ENCODE data around the gene CNIH1. TPM values are rescaled to one million over a fixed set of nuclear protein-coding genes. Genes with fewer than 3 reads are reported as not detected.
A peak's percentile ranks its signal among the peaks of the same experiment; 100 is the strongest.

The CNIH1 gene
- polyA plus RNA-seq (ENCODE audit: insufficient read length in 4 of 4), result 100 to 1,000 TPM; 110 to 171 (median 137) TPM

DNA sequence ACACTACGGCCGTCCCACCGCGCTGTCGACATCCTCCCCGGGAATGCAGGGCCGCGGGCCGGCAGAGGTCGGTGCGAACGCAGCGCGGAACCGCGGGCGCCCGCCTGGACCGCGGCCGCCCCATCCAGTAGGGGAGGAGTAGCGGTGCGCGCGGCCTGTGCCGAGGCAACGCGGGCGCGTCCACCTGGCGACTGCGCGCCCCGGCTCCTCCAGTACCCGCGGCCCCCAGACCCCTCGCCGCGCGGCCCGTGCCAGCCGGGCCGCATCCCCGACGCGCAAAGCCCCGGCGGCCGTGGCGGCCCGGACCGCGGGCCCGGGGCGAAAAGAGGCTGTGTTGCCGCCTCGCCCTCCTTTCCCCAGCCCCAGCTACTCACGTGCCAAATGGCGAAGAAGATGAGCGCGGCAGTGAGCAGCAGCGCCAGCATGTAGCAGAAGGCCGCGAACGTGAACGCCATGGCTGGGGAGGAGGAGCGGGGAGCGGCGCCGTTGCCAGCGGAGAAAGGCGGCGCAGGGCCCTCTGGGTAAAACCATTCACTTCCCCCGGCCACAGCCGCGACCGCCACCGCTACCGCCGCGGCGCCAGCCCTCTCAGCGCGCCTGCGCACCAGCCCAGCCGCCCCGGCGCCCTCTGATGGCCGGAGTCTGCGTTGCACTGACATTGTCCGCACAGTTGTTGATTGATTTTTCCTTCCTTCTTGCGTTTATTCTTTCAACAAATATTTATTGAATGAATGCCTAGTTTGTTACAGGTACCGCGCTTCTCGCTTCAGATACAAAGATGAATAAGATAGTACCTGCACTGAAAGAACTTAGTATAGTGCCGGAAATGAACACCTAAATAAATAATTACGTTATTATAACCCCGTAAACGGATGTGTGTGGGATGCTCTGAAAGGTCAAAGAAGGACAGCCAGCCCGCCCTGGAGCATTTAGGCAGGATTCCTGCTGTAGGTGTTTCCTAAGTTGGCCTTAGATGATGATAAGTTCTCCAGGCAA lies at the start of gene CNIH1:
TSS of gene CNIH1 (minus strand) at position 502 of the 996 bp plus-strand sequence. CDS start at position 455, 47 bp downstream.
- DNase-seq (ENCODE audit: low read depth in 4 of 4, low spot score in 3 of 4), result peak; percentile 81 to 86 (median 82)

DNA sequence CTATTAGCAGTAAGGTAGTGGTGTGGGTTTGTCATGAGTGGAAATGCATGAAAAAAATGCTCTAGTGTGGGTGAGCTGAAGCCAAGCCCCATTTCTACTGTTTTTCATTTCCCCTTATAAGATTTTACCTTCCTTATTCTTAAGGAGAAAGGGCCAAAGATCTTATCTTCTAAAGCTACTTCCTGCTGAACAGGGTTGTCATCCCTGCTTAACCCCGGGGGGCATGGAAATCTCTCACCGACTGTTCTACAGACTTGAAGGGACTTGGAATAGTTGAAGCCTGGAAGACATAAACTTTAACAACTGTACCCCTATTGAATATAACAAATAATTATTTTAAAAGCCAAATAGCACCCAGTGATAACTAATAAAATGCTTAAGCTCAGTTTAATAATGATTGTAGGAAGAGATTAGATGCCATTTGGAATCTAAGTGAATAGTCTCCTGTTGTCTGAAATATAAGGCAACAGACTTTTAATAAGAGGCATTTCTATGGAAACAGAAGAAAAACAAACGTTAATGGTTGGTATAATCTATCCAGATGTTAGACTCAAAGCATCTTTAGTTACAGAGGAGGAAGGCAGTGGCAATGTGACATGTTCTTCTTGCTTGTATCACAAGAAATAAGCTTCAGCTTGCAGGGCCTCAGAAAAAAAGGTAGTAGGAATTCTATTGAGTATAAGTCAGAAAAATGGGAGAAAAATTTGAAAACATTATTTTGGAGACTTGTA lies 49.4 kb upstream of the CNIH1 start:
- DNase-seq (ENCODE audit: low read depth in 4 of 4, low spot score in 3 of 4), result no peak

DNA sequence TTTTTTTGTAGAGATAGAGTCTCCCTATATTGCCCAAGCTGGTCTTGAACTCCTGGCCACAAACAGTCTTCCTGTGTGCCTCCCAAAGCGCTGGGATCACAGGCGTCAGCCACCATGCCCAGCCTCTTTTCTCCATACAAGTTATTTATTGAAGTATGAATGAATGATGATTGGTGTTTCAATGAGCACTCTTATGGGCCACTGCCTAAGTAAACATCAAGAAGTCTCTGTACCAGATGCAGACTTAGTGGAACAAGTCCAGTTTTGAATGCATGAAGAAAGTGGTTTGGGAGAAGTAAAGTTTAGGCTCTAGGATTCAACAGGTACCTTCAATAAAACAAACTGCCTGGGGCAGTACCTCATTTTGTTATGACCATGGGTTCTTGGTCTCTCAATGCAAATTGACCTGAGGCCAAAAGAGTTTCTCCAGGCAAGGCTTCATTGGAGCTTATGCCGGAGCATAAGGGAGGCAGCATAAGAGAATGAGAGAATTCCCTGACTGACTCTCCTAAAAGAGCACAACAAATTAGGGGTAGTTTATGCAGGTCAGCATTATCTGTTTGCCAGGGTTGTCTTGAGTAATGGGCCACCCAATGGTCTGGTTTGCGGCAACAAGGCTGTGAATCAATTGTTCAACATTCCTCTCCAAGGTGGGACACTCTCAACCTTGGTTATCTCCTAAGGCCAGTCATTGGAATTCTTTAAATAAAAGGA lies 48.7 kb upstream of the CNIH1 start:
- no peak for DNase-seq (ENCODE audit: low read depth in 4 of 4, low spot score in 3 of 4)

DNA sequence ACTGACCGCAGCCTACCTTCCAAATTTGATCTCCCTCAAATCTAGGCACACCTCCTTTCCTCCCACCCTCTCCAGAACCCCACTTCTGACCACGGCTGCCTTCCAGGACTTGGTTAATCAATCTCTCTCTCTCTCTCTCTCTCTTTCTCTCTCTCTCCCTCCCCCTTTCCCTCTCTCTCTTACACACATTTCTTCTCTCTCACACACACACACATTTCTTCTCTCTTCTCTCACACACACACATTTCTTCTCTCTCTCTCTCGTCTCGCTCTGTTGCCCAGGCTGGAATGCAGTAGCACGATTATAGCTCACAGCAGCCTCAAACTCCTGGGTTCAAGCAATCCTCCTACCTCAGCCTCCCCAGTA lies 48.1 kb upstream of the CNIH1 start:
- DNase-seq (ENCODE audit: low read depth in 4 of 4, low spot score in 3 of 4), result no peak

DNA sequence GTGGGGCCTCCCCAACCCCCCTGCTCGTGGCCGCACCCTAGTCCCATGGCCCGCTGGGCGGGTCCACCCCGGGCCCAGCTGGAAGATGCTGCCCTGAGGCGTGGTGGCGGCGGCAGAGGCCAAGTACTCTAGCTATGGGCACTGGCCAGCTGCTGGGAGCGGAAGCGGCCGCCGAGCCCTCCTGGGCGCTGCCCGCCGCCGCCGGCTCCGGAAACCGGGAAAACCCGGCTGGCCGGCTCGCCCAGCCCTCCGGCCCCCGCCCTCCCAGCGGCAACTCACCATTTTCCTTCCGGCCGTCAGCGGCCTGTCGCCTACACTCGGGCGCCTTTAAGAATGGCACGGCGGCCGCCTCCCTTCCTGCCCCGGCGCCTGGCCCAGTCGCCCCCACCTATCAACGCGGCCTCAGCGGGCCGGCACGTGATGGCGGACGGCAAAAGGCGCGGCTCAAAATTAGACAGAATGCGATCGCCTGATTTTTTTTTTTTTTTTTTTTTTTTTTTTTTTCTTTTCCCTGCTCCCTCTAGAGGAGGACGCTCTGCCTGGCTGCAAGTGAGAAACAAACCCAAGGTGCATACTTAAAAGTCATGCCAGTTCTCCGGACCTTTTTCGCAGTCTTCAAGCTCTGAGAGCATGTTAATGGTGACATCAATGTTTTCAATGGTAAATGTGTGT lies 47.6 kb upstream of the CNIH1 start, which contains the start of gene GMFB:
TSS of gene GMFB (minus strand) at position 335 of the 672 bp plus-strand sequence. CDS start at position 282, 53 bp downstream.
- peak; percentile 76 to 87 (median 82) for DNase-seq (ENCODE audit: low read depth in 4 of 4, low spot score in 3 of 4)

DNA sequence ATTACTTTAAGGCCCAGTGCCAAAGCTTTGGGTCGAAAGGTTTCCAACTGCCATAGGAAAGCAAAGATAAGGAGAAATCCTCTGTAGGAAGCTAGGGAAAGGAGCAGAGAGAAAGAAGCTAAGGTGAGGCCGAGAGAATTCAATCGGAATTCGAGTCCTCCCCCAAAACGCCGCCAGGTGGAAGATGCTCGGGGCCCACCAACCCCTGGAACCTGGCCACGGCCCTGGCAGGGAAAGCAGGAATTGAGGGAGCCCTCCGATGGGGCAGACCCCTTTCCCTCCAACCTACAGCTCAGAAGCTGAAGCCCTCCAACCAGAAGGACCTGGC lies 47.1 kb upstream of the CNIH1 start:
- DNase-seq (ENCODE audit: low read depth in 4 of 4, low spot score in 3 of 4), result no peak

DNA sequence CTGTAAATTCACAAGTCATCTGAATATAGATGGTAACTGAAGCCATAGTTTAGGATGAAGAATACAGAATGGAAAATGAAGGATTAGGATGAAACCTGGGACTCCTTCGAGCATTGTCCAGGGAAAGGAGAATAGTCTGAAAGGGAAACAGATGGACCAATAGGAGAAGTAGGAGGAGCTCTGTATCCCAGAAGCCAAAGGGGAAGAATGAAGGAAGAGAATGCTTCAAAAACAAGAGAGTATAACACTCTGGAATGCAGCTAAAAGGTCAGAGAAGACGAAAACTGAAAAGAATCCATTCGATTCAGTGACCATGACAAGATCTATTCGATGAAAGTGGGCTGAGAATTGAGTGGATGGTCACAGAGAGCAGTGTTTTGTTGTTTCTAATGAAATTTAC lies 46.6 kb upstream of the CNIH1 start:
- no peak for DNase-seq (ENCODE audit: low read depth in 4 of 4, low spot score in 3 of 4)

DNA sequence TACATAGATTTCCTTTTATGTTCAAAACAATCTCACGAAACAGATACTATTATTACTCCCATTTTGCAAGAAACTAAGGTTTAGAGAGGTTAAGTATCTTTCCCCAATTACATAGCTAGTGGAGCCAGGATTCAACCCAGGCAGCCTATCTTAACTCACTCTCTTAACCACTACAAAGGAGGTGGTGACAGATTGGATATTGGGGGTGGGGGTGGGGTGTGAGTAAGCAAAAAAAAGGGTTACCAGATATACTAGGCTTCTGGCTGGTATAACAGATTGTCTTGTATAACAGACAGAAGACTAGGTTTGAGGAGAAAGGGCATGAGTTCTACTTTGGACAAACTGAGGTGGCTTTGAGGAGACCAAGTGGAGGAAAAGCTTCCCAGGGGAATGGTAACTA lies 45.5 kb upstream of the CNIH1 start:
- DNase-seq (ENCODE audit: low read depth in 4 of 4, low spot score in 3 of 4), result no peak

DNA sequence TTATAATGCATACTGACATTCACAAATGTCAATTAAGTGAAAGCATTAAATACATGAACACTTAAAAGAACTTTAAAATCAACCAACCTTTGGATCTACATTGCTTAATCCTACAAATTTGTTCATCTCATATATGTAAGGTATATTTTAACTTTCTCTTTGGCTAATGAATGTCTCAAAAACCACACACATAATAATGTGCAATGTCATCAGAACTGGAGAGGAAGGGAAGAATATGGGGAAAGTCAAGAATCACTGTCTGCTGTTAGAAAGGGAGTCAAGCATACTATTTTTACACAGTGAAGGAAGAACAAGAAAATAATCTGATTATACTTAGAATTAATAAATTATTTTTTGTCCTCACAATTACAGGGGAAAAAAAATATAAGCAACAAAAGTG lies 42.7 kb upstream of the CNIH1 start:
- no peak for DNase-seq (ENCODE audit: low read depth in 4 of 4, low spot score in 3 of 4)

DNA sequence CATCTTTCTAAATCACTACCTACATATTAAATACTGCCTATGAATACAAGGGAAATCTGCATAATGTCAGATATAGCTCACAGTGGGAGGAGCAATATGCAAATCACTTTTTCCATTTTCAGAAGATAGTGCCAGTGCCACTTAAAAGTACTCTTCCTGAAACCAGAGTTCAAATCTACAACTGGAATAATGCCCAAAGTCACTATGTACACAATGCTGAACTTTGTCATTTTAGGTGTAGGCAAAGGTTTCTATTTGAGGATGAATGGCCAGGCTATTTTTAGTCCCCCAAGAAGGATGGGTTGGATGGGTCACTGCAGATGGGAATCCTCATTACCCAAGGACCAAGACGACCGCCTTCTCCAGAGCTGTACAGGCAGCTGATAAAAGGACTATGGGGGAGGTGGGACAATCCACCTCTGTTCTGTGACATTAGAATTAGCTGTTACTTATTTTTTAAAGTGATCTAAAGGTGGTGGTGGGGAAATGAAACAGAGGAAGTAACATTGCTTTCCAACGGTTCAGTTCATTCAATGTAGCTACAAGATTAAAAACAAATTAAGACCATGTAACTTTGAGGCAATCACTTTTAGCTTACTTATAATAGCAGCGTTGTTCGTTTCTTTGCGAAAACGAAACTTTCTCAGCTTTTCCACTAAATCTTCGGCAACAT lies 42.0 kb upstream of the CNIH1 start:
- no peak for DNase-seq (ENCODE audit: low read depth in 4 of 4, low spot score in 3 of 4)

DNA sequence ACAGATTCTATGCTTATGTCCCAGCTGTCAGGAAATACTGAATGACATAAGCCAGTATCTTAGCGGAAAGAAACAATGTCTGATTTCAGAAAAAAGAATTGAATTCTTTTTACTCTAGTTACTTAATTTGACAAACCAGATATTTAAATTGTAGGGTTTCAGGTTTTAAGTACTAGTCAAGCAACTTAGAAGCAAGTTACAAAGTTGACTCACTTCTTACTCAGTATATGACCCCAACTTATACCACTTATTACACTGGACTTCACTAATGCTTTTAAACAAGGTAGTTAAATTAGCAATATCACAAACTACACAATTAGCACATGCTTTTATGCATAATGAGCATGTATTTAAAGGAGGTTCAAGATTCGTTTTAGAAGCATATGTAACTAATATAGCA lies 40.5 kb upstream of the CNIH1 start:
- no peak for DNase-seq (ENCODE audit: low read depth in 4 of 4, low spot score in 3 of 4)

DNA sequence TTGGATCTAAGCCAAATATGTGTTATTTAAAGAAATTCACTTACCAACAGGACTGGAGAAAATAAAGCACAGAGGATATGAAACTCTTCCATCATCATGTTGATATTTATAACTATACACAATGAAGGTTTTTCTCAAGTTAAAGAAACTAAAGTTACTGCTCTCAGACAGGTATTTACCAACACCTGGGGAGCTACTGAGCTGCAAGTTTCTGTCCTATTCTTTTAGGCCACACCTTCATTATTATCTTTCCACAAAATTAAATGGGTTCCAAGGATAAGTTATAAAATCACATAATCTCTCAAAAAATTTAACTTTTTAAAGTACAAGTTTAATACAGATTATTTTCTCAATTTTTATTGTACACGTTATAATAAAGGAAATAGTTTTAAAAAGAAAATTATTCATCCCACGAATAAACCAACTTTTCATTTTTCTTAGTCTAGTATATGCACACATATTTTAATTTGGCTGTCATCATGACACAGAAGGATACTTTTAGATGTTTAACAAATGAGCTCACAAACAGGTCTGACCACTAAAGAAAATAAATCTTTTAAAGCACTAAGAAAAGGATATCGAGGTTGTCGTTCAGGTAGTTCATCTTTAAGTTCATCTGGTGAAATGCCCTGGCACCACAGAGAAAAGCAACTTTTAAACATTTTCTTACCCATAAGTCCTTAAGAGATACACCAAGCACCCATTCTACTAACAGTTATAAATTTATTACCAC lies 39.8 kb upstream of the CNIH1 start:
- DNase-seq (ENCODE audit: low read depth in 4 of 4, low spot score in 3 of 4), result no peak

DNA sequence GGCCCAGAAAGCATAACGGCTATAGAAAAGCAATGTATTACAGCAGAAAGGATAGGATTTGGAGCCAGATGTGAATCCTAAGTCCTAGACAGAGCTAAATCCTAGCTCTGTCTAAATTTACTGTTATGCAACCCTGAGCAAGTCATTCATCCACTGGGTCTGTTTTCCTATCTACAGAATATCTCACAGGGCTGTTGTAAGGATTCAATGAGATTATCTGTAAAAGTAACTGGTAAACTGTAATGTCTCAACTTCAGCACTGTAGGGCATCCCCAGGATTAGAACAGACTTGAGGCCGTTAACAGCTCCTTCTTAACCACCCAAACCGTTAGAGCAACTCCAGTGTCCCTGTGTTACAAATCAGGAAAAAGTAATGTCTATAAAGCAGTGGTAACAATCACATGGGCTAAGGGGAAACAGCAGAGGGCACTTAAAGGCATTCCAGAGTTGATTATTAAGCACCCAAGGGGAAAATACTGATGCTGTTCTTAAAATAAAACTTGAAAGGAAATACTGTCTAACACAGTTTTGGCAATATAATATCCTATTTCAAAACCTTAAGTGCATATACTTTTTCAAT lies 37.6 kb upstream of the CNIH1 start:
- DNase-seq (ENCODE audit: low read depth in 4 of 4, low spot score in 3 of 4), result no peak

DNA sequence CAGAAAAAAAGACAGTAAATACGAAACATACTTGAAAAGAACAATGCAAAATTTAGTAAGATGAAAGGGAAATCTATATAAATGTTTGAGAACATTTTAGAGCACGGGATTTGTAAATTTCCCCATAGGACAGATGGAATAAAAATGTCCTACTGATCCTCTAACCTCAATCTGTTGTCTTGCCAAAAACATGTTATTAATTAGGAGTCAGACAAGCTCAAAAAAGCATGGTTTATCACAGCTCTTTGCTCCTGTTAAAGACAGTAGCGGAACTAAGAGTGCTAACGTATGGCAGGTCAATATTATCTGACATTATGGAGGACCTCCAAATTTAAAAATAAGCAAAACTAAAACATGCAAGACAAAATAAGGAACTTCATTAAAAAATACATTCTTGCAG lies 34.7 kb upstream of the CNIH1 start:
- DNase-seq (ENCODE audit: low read depth in 4 of 4, low spot score in 3 of 4), result no peak

DNA sequence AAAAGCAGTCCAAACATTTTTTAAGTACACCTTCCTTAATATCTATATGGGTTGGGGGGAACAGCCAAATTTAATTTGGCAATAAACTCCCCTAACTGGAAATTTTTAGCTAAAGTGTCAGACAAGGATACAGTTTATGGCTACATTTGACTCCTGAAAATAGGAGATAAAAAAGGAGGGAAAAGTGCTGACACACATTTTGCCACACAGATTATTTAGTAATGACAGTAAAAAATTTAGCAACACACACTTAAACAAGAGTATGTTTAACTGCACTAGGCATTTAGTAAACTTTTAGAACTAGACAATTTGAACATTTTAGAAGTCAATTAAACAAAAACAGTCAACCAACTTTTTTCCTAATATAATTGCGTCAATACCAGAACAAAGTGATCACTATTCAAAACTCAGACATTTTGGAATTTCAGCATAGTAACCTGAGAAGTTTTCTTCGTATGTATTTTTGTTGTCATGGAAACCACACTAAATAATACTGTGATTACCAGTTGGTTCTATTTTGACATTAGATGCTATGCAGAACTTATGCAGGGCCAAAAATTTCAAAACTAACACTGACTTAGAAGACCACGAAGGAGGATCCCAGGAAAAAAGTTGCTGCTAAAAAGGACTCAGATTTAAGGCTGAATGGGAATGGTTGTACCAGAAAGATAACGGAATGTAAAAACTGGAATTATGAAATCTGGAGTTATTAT lies 34.2 kb upstream of the CNIH1 start:
- DNase-seq (ENCODE audit: low read depth in 4 of 4, low spot score in 3 of 4), result no peak

DNA sequence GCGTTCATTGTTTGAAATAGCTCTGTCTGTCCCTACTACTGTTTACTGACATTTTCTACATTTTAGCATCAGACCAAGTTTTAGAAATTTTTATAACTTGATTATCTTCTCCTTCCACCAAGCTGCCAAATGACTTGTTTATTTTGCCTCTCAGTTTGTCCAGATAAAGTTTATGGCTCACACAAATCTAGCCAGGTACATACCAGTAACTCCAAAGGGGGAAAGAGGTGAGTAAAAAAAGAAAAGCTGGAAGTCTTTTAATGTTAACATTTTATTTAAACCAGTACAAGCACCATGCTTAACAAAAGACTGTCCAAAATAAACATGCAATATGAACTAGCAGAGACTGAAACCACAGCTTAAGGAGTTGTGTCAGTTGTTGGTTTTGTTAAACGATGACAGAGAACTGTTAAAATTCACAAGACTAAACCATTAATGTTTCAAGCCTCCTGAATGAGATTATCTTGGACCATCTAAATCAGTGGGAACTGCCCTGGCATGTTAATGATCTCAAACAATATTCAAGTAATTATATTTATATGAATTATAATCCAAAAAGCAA lies 33.1 kb upstream of the CNIH1 start:
- DNase-seq (ENCODE audit: low read depth in 4 of 4, low spot score in 3 of 4), result no peak

DNA sequence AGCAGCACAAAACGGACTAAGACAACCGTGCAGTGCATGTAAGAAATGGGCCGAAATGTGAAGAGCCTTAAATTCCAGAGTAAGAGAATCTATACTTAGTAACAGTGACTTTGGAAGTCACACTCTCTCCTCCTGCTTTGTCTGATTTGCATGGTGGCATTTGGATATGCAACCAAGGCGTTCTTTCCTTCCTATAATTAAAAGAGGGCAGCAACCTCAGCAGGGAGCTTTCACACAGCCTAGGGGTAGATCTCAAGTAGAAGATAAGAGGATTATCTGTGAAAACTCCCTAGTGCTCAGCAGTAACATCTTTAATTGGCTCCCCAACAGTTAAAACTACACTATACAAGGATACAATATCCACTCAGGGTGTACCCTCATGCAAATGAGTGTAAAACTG lies 31.1 kb upstream of the CNIH1 start:
- no peak for DNase-seq (ENCODE audit: low read depth in 4 of 4, low spot score in 3 of 4)

DNA sequence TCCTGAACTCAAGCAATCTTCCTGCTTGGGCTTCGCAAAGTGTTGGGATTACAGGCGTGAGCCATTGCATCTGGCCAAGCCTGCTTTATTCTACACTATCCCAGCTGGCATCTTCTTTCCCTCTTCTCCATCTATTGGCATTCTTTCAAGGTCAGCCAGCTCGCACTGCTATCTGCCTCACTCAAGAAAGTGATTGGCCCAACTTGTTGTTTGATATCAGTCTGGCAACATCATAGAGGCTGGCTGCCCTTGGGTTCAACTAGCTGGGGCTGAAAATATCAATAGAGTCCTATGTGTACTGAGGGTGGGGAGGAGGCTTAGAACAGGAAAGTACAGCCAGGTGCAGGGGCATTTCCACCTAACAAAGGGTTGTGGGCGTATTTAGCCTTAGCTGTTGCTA lies 30.5 kb upstream of the CNIH1 start:
- DNase-seq (ENCODE audit: low read depth in 4 of 4, low spot score in 3 of 4), result no peak
